Measurements from ENCODE around the gene A3GALT2. TPM values are rescaled to one million over a fixed set of nuclear protein-coding genes. Genes with fewer than 3 reads are reported as not detected.
A peak's percentile ranks its signal among the peaks of the same experiment; 100 is the strongest.

Gene A3GALT2
- total RNA-seq, 1 donor from 2014 or later = not detected

DNA sequence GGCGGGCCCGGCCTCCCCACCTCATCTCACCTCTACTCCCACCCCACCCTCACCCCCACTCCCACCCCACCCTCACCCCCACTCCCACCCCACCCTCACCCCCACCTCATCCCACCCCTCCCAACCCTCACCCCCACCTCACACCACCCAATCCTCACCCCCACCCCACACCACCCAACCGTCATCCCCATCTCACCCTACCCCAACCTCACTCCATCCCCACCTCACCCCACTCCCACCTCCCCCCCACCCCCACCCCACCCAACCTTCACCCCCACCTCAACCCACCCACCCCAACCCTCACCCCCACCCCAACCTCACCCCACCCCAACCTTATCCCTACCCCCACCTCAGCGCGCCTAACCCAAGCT is 13.4 kb downstream of the A3GALT2 start:
- no peaks in the 10 kb centered on the region for H3K27me3 ChIP-seq
- intact Hi-C loops (cut with DNase I) = no loop called here

DNA sequence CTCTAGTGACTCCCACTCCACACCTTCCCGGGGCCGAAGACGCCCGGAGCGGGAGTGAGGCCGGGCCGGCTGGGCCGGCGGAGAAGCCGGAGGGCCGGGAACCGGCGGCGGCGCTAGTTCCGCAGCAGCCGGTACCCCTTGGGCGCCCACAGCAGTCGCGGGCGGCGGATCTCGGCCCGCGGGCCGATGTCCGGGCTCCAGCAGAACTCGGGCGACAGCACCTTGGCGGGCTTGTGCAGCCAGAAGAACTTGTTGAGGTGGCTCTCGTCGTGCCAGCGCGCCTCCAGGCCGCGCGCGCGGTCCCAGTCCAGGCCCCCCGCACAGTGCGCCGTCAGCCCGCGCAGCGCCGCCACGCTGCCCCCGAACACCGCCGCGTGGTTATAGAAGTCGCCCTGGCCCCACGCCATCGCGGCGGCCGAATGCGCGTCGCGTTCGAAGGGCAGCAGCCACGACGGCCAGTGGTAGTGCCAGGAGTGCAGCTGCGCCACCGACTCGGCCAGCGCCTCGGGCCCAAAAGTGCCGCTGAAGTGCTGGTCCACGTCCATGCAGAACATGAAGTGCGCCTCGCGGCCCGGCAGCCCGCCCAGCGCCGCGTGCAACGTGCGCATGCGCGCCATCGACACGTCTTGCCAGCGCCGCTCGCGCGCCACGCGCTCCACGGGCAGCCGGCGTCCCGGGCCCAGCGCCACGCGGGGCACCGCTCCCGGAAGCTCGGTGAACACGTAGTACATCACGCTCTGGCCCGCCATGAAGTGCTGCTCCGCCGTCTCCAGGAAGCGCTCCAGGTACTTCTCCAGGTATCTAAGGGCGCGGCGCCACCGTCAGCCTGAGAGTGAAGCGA is 14.0 kb downstream of the A3GALT2 start:
- Histone ChIP-seq H3K27ac (no peak overlapping the region), H3K4me1 (peaks cover 11% of the 10 kb centered on the region), H3K27me3 (no peaks in the 10 kb centered on the region), H3K4me3 (peak overlapping the region; percentile 37 to 45), H3K9me3 (no peaks in the 10 kb centered on the region), H3K36me3 (no peaks in the 10 kb centered on the region)
- no peak for DNase-seq (ENCODE audit: extremely low spot score in 2 of 2)
- TF ChIP-seq POLR2AphosphoS5 (IDR thresholded peaks at IDR 0.05; ENCODE audit: insufficient read depth in 1 of 2, low read depth in 1 of 2) (peak in 1 of 2 donors; percentile 11), POLR2A (IDR thresholded peaks at IDR 0.05) (no peak)
- TF ChIP-seq, protein P1, sequence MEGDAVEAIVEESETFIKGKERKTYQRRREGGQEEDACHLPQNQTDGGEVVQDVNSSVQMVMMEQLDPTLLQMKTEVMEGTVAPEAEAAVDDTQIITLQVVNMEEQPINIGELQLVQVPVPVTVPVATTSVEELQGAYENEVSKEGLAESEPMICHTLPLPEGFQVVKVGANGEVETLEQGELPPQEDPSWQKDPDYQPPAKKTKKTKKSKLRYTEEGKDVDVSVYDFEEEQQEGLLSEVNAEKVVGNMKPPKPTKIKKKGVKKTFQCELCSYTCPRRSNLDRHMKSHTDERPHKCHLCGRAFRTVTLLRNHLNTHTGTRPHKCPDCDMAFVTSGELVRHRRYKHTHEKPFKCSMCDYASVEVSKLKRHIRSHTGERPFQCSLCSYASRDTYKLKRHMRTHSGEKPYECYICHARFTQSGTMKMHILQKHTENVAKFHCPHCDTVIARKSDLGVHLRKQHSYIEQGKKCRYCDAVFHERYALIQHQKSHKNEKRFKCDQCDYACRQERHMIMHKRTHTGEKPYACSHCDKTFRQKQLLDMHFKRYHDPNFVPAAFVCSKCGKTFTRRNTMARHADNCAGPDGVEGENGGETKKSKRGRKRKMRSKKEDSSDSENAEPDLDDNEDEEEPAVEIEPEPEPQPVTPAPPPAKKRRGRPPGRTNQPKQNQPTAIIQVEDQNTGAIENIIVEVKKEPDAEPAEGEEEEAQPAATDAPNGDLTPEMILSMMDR (IDR thresholded peaks at IDR 0.05) = no peak
- intact Hi-C loops (cut with DNase I) = no loop called here

More for the DNA sequence above, 13.4 kb downstream of the A3GALT2 start:
- DNase-seq (ENCODE audit: extremely low spot score in 2 of 2) = no peak
- Histone ChIP-seq H3K4me1 (peaks cover 11% of the 10 kb centered on the region), H3K4me3 (peak overlapping the region in 1 of 2 donors; percentile 45), H3K36me3 (no peaks in the 10 kb centered on the region), H3K27ac (no peak overlapping the region), H3K9me3 (no peaks in the 10 kb centered on the region)
- TF ChIP-seq, protein P1 (IDR thresholded peaks at IDR 0.05) = no peak
- TF ChIP-seq POLR2AphosphoS5 (IDR thresholded peaks at IDR 0.05; ENCODE audit: insufficient read depth in 1 of 2, low read depth in 1 of 2) (no peak), POLR2A (IDR thresholded peaks at IDR 0.05) (no peak)

DNA sequence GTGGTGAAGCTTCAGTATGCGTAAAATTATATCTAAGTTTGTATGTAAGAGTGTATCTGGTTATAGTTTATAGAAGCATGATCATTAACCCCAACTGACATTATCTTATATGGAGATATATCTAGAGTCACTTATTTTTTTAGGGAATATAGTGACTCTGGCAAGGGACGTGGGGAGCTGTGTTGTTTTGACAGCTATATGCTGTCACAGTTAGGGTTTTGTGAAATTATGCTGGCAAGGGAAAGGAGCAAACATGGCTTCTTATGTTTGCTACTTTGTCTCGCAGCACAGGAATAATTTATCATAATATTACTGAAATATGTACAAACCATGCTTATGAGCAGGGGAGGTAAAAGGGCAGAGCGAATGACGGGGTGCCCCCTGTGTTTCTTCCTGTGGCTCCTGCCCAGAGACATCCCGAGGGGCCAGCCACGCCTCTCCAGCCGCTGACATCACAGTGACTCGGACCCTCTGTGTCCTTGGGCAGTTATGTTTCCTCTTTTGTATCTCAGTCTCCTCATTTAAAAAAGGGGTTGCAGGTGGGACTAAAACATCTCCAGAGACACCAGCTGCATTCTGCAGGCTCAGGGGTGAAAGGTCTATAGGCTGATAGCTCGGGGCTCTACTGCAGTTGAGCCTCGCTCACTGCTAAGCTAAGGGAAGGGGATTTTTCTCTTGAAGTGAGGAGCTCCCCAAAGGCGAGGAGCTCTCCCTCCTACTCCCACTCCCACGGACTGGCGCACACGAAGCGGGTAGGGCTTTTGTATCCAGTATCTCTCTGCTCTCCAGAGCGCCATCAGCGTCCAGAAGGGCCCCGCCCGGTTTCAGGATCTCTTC is 14.9 kb downstream of the A3GALT2 start:
- no peaks in the 10 kb centered on the region for H3K27me3 ChIP-seq
- intact Hi-C loops (cut with DNase I) = no loop called here
- DNase-seq (ENCODE audit: extremely low spot score in 2 of 2) = no peak
- TF ChIP-seq POLR2A (IDR thresholded peaks at IDR 0.05) (no peak), POLR2AphosphoS5 (IDR thresholded peaks at IDR 0.05; ENCODE audit: insufficient read depth in 1 of 2, low read depth in 1 of 2) (no peak)
- TF ChIP-seq, protein P1 (IDR thresholded peaks at IDR 0.05) = no peak
- H3K4me1 ChIP-seq = peaks cover 16% of the 10 kb centered on the region
- peak overlapping the region; percentile 37 to 45 for H3K4me3 ChIP-seq
- no peaks in the 10 kb centered on the region for H3K36me3 ChIP-seq
- no peak overlapping the region for H3K27ac ChIP-seq
- H3K9me3 ChIP-seq = no peaks in the 10 kb centered on the region

DNA sequence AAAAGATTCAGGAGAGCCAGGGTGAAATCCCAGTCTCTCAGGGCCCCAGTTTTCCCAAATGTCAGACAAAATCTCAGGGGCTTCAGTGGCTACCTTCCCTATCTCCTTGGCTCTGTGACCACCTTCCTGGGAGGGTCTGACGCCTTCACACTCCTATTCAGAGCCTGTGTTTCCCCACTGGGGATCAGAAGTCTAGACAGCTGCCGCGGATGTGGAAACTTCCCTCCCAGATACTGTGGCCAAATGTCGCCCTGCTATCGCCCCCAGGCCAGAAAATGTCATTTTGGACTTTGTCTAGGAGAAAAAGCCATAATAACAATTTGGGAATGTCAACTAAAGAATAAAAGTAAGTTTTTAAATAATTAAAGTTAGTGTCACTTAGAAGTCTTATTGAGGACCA is 15.9 kb downstream of the A3GALT2 start:
- Histone ChIP-seq H3K27me3 (no peaks in the 10 kb centered on the region), H3K27ac (no peak overlapping the region), H3K9me3 (no peaks in the 10 kb centered on the region), H3K4me1 (peaks cover 20% of the 10 kb centered on the region), H3K4me3 (no peak overlapping the region), H3K36me3 (no peaks in the 10 kb centered on the region)
- DNase-seq (ENCODE audit: extremely low spot score in 2 of 2) = no peak
- intact Hi-C loops (cut with DNase I) = no loop called here
- no peak for TF ChIP-seq POLR2A (IDR thresholded peaks at IDR 0.05)
- TF ChIP-seq POLR2AphosphoS5 (IDR thresholded peaks at IDR 0.05; ENCODE audit: insufficient read depth in 1 of 2, low read depth in 1 of 2) = no peak

DNA sequence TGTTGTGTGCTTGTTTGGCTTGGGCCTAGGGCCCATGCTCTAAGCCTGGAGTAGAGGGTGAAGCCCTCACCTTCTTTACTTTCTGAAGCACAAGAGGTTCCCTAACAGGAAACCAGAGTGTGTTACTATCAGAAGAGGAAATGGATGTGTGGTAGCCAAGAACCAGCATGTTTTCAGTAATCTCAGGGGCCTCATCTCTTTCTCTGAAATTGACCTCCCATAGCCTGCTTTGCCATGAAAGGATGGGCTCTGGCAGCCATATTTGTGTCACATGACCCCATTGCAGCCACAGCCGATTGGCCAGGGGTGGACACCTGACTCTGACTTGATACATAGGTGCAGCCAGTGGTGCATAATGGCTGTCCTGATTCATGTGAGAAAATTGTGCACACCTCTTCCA is 18.6 kb downstream of the A3GALT2 start:
- Histone ChIP-seq H3K27ac (no peak overlapping the region), H3K36me3 (peaks cover 0 to 10% of the 10 kb centered on the region in 2 donors), H3K4me1 (peaks cover 30% of the 10 kb centered on the region), H3K27me3 (no peaks in the 10 kb centered on the region), H3K4me3 (no peak overlapping the region), H3K9me3 (no peaks in the 10 kb centered on the region)
- no peak for DNase-seq (ENCODE audit: extremely low spot score in 2 of 2)
- TF ChIP-seq, protein P1 (IDR thresholded peaks at IDR 0.05) = no peak
- TF ChIP-seq POLR2A (IDR thresholded peaks at IDR 0.05) (no peak), POLR2AphosphoS5 (IDR thresholded peaks at IDR 0.05; ENCODE audit: insufficient read depth in 1 of 2, low read depth in 1 of 2) (no peak)
- intact Hi-C loops (cut with DNase I) = no loop called here

Measured in vagina (tissue), 2 donors.